WTC11 (cell line): ENCODE data around the gene DNAJB5. TPM values are rescaled to one million over a fixed set of nuclear protein-coding genes. Genes with fewer than 3 reads are reported as not detected.

Experiments
- ATAC-seq: fragments of 200-7000 bp; cut with Tn5 transposase; 2 replicates; pipeline ENCODE4 v1.10.0; 2021; ENCODE audit warnings: mild to moderate bottlenecking, moderate library complexity
- CTCF ChIA-PET: fragments of 300-600 bp; sonication (Branson Sonifier 250); formaldehyde crosslinking; loops from one replicate; lab custom pipeline; 2021; ENCODE audit warnings: antibody characterized with exemption; lab: Charles Lee
- POLR2A ChIA-PET: fragments of 350-600 bp; sonication (Branson Sonifier 250); formaldehyde crosslinking; loops from one replicate; lab custom pipeline; 2021; ENCODE audit warnings: antibody characterized with exemption; lab: Charles Lee
- DNase-seq: peaks from one replicate; pipeline ENCODE4 v3.0.0; 2021; ENCODE audit warnings: low spot score
- H3K27ac Mint-ChIP-seq: 2 replicates; pipeline ENCODE4 v1.8.0; 2021; ENCODE audit warnings: mixed read lengths
- H3K27me3 Mint-ChIP-seq: 2 replicates; pipeline ENCODE4 v1.8.0; 2021; ENCODE audit warnings: low read depth, mild to moderate bottlenecking, moderate library complexity, mixed read lengths
- H3K36me3 Mint-ChIP-seq: 2 replicates; pipeline ENCODE4 v1.8.0; 2021; ENCODE audit warnings: mixed read lengths
- H3K4me1 Mint-ChIP-seq: 2 replicates; pipeline ENCODE4 v1.8.0; 2022; ENCODE audit warnings: mixed read lengths
- H3K4me3 Mint-ChIP-seq: 2 replicates; pipeline ENCODE4 v1.8.0; 2021; ENCODE audit warnings: mild to moderate bottlenecking, moderate library complexity, mixed read lengths
- H3K9me3 Mint-ChIP-seq: 2 replicates; pipeline ENCODE4 v1.8.0; 2021; ENCODE audit warnings: mixed read lengths
- CREB1 ChIP-seq: sonication (generic); formaldehyde crosslinking; IDR thresholded peaks from 2 replicates; pipeline ENCODE4 v1.8.0; 2023; ENCODE audit warnings: mild to moderate bottlenecking, missing genetic modification reagents
- E2F1 ChIP-seq: sonication (generic); formaldehyde crosslinking; IDR thresholded peaks from 2 replicates; pipeline ENCODE4 v1.8.0; 2022; ENCODE audit warnings: mild to moderate bottlenecking, missing genetic modification reagents
- ELF4 ChIP-seq: sonication (generic); formaldehyde crosslinking; IDR thresholded peaks from 2 replicates; pipeline ENCODE4 v1.8.1; 2022; ENCODE audit warnings: low read depth, mild to moderate bottlenecking, moderate library complexity, missing genetic modification reagents
- ETV6 ChIP-seq: sonication (generic); formaldehyde crosslinking; IDR thresholded peaks from 2 replicates; pipeline ENCODE4 v1.8.1; 2022; ENCODE audit warnings: mild to moderate bottlenecking, missing genetic modification reagents
- FOXK1 ChIP-seq: sonication (generic); formaldehyde crosslinking; IDR thresholded peaks from 2 replicates; pipeline ENCODE4 v1.8.0; 2022; ENCODE audit warnings: mild to moderate bottlenecking, moderate library complexity, missing genetic modification reagents
- GABPB1 ChIP-seq: sonication (generic); formaldehyde crosslinking; IDR thresholded peaks from 2 replicates; pipeline ENCODE4 v1.8.1; 2023; ENCODE audit warnings: mild to moderate bottlenecking, missing genetic modification reagents
- MXD4 ChIP-seq: fragments of 250-450 bp; sonication (Bioruptor Pico); IDR thresholded peaks from 2 replicates; pipeline ENCODE4 v1.8.0; 2021; ENCODE audit warnings: mild to moderate bottlenecking, moderate library complexity, borderline replicate concordance
- NFATC4 ChIP-seq: fragments of 250-450 bp; sonication (Bioruptor Pico); IDR thresholded peaks from 2 replicates; pipeline ENCODE4 v1.9.0; 2021; ENCODE audit warnings: mild to moderate bottlenecking
- OVOL2 ChIP-seq: fragments of 250-450 bp; sonication (Bioruptor Pico); IDR thresholded peaks from 2 replicates; pipeline ENCODE4 v1.9.0; 2021; ENCODE audit warnings: mild to moderate bottlenecking, borderline replicate concordance
- PRDM15 ChIP-seq: sonication (generic); formaldehyde crosslinking; IDR thresholded peaks from 2 replicates; pipeline ENCODE4 v1.8.0; 2022; ENCODE audit warnings: missing genetic modification reagents
- PRRX2 ChIP-seq: fragments of 250-450 bp; sonication (Bioruptor Pico); IDR thresholded peaks from 2 replicates; pipeline ENCODE4 v1.8.0; 2021; ENCODE audit warnings: mild to moderate bottlenecking
- RELA ChIP-seq: sonication (generic); formaldehyde crosslinking; IDR thresholded peaks from 2 replicates; pipeline ENCODE4 v1.8.1; 2022; ENCODE audit warnings: missing genetic modification reagents, mild to moderate bottlenecking, borderline replicate concordance
- RORB ChIP-seq: fragments of 250-450 bp; sonication (Bioruptor Pico); IDR thresholded peaks from 2 replicates; pipeline ENCODE4 v1.9.0; 2021; ENCODE audit warnings: mild to moderate bottlenecking
- SOX15 ChIP-seq: fragments of 250-450 bp; sonication (Bioruptor Pico); IDR thresholded peaks from 2 replicates; pipeline ENCODE4 v1.9.0; 2021; ENCODE audit warnings: mild to moderate bottlenecking
- SP1 ChIP-seq: sonication (generic); formaldehyde crosslinking; conservative IDR thresholded peaks from 2 replicates; pipeline ENCODE4 v1.8.1; 2022; ENCODE audit warnings: missing genetic modification reagents
- STAT6 ChIP-seq: sonication (generic); formaldehyde crosslinking; conservative IDR thresholded peaks from 2 replicates; pipeline ENCODE4 v1.8.1; 2023; ENCODE audit warnings: mild to moderate bottlenecking, low read depth, missing genetic modification reagents, moderate library complexity
- TEAD4 ChIP-seq: sonication (generic); formaldehyde crosslinking; IDR thresholded peaks from 2 replicates; pipeline ENCODE4 v1.8.0; 2022; ENCODE audit warnings: mild to moderate bottlenecking, missing genetic modification reagents
- total RNA-seq: library from RNA; stranded (reverse); gene quantifications from 3 replicates; pipeline ENCODE4 v1.2.3, GENCODE V29; 2021
- TF ChIP-seq, protein P1 (sequence below): sonication (generic); formaldehyde crosslinking; IDR thresholded peaks from 2 replicates; pipeline ENCODE4 v1.8.1; 2023; ENCODE audit warnings: mild to moderate bottlenecking, missing genetic modification reagents
- TF ChIP-seq, protein P2 (sequence below): fragments of 250-450 bp; sonication (Bioruptor Pico); IDR thresholded peaks from 2 replicates; pipeline ENCODE4 v1.9.0; 2021; ENCODE audit warnings: mild to moderate bottlenecking
- TF ChIP-seq, protein P3 (sequence below): sonication (generic); formaldehyde crosslinking; IDR thresholded peaks from 2 replicates; pipeline ENCODE4 v1.8.0; 2022; ENCODE audit warnings: mild to moderate bottlenecking, missing genetic modification reagents
- TF ChIP-seq, protein P4 (sequence below): fragments of 250-450 bp; sonication (Bioruptor Pico); IDR thresholded peaks from 2 replicates; pipeline ENCODE4 v1.9.0; 2021; ENCODE audit warnings: mild to moderate bottlenecking

The DNAJB5 gene
- total RNA-seq, 1 experiment from 2014 or later = 30.0 TPM

- TF ChIP-seq NFATC4 (CRISPR knock-in tag) (no peak), OVOL2 (CRISPR knock-in tag) (no peak), GABPB1 (CRISPR knock-in tag) (no peak), FOXK1 (no peak), TEAD4 (CRISPR knock-in tag) (no peak), SOX15 (CRISPR knock-in tag) (no peak), CREB1 (CRISPR knock-in tag) (no peak), RELA (no peak), E2F1 (CRISPR knock-in tag) (no peak), ELF4 (CRISPR knock-in tag) (no peak), PRDM15 (CRISPR knock-in tag) (no peak), RORB (CRISPR knock-in tag) (no peak), MXD4 (CRISPR knock-in tag) (no peak), PRRX2 (CRISPR knock-in tag) (no peak)
- TF ChIP-seq, protein P1, sequence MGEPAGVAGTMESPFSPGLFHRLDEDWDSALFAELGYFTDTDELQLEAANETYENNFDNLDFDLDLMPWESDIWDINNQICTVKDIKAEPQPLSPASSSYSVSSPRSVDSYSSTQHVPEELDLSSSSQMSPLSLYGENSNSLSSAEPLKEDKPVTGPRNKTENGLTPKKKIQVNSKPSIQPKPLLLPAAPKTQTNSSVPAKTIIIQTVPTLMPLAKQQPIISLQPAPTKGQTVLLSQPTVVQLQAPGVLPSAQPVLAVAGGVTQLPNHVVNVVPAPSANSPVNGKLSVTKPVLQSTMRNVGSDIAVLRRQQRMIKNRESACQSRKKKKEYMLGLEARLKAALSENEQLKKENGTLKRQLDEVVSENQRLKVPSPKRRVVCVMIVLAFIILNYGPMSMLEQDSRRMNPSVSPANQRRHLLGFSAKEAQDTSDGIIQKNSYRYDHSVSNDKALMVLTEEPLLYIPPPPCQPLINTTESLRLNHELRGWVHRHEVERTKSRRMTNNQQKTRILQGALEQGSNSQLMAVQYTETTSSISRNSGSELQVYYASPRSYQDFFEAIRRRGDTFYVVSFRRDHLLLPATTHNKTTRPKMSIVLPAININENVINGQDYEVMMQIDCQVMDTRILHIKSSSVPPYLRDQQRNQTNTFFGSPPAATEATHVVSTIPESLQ (CRISPR knock-in tag) = no peak
- TF ChIP-seq, protein P2, sequence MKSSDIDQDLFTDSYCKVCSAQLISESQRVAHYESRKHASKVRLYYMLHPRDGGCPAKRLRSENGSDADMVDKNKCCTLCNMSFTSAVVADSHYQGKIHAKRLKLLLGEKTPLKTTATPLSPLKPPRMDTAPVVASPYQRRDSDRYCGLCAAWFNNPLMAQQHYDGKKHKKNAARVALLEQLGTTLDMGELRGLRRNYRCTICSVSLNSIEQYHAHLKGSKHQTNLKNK (CRISPR knock-in tag) = no peak
- TF ChIP-seq, protein P3, sequence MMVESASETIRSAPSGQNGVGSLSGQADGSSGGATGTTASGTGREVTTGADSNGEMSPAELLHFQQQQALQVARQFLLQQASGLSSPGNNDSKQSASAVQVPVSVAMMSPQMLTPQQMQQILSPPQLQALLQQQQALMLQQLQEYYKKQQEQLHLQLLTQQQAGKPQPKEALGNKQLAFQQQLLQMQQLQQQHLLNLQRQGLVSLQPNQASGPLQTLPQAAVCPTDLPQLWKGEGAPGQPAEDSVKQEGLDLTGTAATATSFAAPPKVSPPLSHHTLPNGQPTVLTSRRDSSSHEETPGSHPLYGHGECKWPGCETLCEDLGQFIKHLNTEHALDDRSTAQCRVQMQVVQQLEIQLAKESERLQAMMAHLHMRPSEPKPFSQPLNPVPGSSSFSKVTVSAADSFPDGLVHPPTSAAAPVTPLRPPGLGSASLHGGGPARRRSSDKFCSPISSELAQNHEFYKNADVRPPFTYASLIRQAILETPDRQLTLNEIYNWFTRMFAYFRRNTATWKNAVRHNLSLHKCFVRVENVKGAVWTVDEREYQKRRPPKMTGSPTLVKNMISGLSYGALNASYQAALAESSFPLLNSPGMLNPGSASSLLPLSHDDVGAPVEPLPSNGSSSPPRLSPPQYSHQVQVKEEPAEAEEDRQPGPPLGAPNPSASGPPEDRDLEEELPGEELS = no peak
Measured at GRCh38 chr9:35026671-35027070, 37.1 kb downstream of the DNAJB5 start.

DNA sequence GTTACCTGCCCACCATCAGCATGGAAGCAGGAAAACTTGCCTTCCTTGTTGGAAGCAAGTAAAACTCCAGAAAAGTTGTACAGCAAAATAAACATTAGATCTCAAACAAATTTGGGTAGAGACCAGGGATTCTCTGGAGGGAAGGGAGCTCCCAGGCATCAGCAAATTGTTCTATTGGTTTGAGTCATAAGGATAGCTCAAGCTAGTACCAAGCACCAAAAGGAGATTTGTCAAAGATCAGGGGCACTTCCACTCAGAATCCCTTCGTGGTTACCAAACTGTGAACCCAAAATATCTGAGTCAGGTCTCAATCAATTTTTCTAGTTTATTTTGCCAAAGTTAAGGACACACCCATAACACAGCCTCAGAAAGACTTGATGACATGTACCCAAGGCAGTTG is 37.8 kb downstream of the DNAJB5 start:
- H3K36me3 Mint-ChIP-seq = peaks cover 71% of the 10 kb centered on the region
- ChIA-PET POLR2A (interaction anchor here (0.6 to 0.9 kb wide), 2 partner anchors 33 to 100 kb away, joined by 3 to 8 read pairs; no protein-coding TSS in a partner anchor), CTCF (interaction anchor here (0.7 to 3.8 kb wide), 8 partner anchors 9 to 326 kb away, joined by 3 to 21 read pairs (median 4); no protein-coding TSS in a partner anchor)
- no peak overlapping the region; the same call in 1 of the 2 replicates for H3K4me3 Mint-ChIP-seq
- peaks cover 65% of the 10 kb centered on the region for H3K9me3 Mint-ChIP-seq
- peaks cover 37% of the 10 kb centered on the region for H3K4me1 Mint-ChIP-seq
- H3K27ac Mint-ChIP-seq = peak overlapping the region; percentile 72
- no peak for DNase-seq
- peaks cover 13% of the 10 kb centered on the region for H3K27me3 Mint-ChIP-seq
- ATAC-seq = no peak
- no peak for TF ChIP-seq STAT6 (CRISPR knock-in tag)
- TF ChIP-seq ETV6 = no peak
- TF ChIP-seq, protein P4, sequence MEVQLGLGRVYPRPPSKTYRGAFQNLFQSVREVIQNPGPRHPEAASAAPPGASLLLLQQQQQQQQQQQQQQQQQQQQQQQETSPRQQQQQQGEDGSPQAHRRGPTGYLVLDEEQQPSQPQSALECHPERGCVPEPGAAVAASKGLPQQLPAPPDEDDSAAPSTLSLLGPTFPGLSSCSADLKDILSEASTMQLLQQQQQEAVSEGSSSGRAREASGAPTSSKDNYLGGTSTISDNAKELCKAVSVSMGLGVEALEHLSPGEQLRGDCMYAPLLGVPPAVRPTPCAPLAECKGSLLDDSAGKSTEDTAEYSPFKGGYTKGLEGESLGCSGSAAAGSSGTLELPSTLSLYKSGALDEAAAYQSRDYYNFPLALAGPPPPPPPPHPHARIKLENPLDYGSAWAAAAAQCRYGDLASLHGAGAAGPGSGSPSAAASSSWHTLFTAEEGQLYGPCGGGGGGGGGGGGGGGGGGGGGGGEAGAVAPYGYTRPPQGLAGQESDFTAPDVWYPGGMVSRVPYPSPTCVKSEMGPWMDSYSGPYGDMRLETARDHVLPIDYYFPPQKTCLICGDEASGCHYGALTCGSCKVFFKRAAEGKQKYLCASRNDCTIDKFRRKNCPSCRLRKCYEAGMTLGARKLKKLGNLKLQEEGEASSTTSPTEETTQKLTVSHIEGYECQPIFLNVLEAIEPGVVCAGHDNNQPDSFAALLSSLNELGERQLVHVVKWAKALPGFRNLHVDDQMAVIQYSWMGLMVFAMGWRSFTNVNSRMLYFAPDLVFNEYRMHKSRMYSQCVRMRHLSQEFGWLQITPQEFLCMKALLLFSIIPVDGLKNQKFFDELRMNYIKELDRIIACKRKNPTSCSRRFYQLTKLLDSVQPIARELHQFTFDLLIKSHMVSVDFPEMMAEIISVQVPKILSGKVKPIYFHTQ (CRISPR knock-in tag) = no peak
- TF ChIP-seq SP1 (CRISPR knock-in tag) = no peak
- TF ChIP-seq SOX15 (CRISPR knock-in tag) = no peak

More at GRCh38 chr9:35026671-35027070, 37.1 kb downstream of the DNAJB5 start:
- H3K9me3 Mint-ChIP-seq = peaks cover 72% of the 10 kb centered on the region
- H3K4me1 Mint-ChIP-seq = peaks cover 37% of the 10 kb centered on the region
- peak overlapping the region; percentile 72 for H3K27ac Mint-ChIP-seq
- CTCF ChIA-PET = interaction anchor here (0.7 to 3.8 kb wide), 5 partner anchors 25 to 127 kb away, joined by 3 to 21 read pairs (median 8); no protein-coding TSS in a partner anchor
- no peak overlapping the region for H3K4me3 Mint-ChIP-seq
- ATAC-seq = no peak; the same call in 1 of the 2 replicates
- no peak for DNase-seq
- peaks cover 78% of the 10 kb centered on the region for H3K36me3 Mint-ChIP-seq
- POLR2A ChIA-PET = interaction anchor here (0.6 to 0.9 kb wide), 2 partner anchors 32 to 99 kb away, joined by 3 to 8 read pairs; no protein-coding TSS in a partner anchor
- H3K27me3 Mint-ChIP-seq = peaks cover 13% of the 10 kb centered on the region
